ENCODE measurements around the gene SCG5. TPM values are rescaled to one million over a fixed set of nuclear protein-coding genes. Genes with fewer than 3 reads are reported as not detected.

Gene SCG5
- total and polyA plus RNA-seq, 10 of the 15 experiments (the other 5 are each of a cell fraction or from before 2014, with no cell fraction given): 0.13 to 0.62 (median 0.48) TPM

DNA sequence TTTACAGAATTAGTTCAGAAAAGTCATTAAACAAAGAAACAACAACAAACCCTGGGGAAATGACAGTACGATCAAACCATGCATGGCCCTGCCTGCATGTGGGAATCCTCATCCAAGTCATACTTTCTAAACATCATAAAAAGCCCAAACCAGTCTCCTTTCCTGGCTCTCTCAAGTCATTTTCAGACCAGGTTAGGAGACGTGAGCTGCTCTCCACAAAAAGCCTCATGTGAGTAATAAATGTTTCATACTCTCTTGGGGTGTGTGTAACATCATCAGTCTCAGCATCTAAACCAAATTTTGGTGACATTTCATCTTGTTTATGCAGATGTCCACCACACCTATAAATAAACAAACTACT lies 95.2 kb downstream of the SCG5 start:
- H3K9me3 ChIP-seq (replicated peaks; ENCODE audit: control insufficient read depth, insufficient read depth, low read length): no peaks in the 10 kb centered on the region
- H3K79me2 ChIP-seq (ENCODE audit: control insufficient read depth, insufficient read depth, low read length): no peaks in the 10 kb centered on the region
- POLR2A ChIA-PET: no interaction called here
- no TSS peak for BruUV-seq (replicated peaks)
- SMC1A ChIA-PET (ENCODE audit: uncharacterized antibody, unreplicated experiment): no interaction called here
- intact Hi-C loops (cut with micrococcal nuclease; ENCODE audit: unreplicated experiment) (no loop called here), in situ Hi-C loops (cut with MboI) (no loop called here)
- no peak overlapping the region for H3K27ac ChIP-seq (ENCODE audit: control insufficient read depth, insufficient read depth)
- RAD21 ChIA-PET (ENCODE audit: unreplicated experiment): no interaction called here
- CTCF ChIA-PET: interaction anchor here (1.2 kb wide), 1 partner anchor 9 kb away, joined by 3 read pairs; no protein-coding TSS in a partner anchor
- H3K4me3 ChIP-seq: no peak overlapping the region
- H3K4me2 ChIP-seq (ENCODE audit: control insufficient read depth, insufficient read depth): no peak overlapping the region
- no peak overlapping the region for H3K9ac ChIP-seq (ENCODE audit: control insufficient read depth, insufficient read depth, low read length)
- H3K36me3 ChIP-seq (ENCODE audit: control insufficient read depth in 2 of 2, insufficient read depth in 2 of 2, low read length in 1 of 2): no peaks in the 10 kb centered on the region
- WGBS (ENCODE audit: insufficient coverage, insufficient replicate concordance, low lambda C conversion rate, missing lambda C conversion rate): 36% methylated on average over 2 of the region's 2 CpGs
- H3K4me1 ChIP-seq (ENCODE audit: control insufficient read depth, insufficient read depth, low read length): no peaks in the 10 kb centered on the region
- peaks cover under 1 to 3% of the 10 kb centered on the region in 2 experiments; a peak in 1 of 4 replicates for H3K27me3 ChIP-seq (replicated peaks in 1 of 2; ENCODE audit: control insufficient read depth in 2 of 2, insufficient read depth in 2 of 2, low read length in 1 of 2)
- no peaks in the 10 kb centered on the region for H4K20me1 ChIP-seq (ENCODE audit: control insufficient read depth, insufficient read depth)
- ATAC-seq (no peak), FAIRE-seq (peak; percentile 49), DNase-seq (ENCODE audit: low read depth, low spot score) (no peak)
- H2AFZ ChIP-seq (ENCODE audit: control insufficient read depth, low read depth, low read length): no peak overlapping the region
- no peak for TF ChIP-seq TARDBP (IDR thresholded peaks at IDR 0.05; ENCODE audit: borderline replicate concordance)
- TF ChIP-seq, protein P1, sequence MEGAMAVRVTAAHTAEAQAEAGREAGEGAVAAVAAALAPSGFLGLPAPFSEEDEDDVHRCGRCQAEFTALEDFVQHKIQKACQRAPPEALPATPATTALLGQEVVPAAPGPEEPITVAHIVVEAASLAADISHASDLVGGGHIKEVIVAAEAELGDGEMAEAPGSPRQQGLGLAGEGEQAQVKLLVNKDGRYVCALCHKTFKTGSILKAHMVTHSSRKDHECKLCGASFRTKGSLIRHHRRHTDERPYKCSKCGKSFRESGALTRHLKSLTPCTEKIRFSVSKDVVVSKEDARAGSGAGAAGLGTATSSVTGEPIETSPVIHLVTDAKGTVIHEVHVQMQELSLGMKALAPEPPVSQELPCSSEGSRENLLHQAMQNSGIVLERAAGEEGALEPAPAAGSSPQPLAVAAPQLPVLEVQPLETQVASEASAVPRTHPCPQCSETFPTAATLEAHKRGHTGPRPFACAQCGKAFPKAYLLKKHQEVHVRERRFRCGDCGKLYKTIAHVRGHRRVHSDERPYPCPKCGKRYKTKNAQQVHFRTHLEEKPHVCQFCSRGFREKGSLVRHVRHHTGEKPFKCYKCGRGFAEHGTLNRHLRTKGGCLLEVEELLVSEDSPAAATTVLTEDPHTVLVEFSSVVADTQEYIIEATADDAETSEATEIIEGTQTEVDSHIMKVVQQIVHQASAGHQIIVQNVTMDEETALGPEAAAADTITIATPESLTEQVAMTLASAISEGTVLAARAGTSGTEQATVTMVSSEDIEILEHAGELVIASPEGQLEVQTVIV (IDR thresholded peaks at IDR 0.05; ENCODE audit: borderline replicate concordance, partially characterized antibody): no peak
- TF ChIP-seq NFIC (IDR thresholded peaks at IDR 0.05; ENCODE audit: low read depth, low read length): no peak
- no peak for TF ChIP-seq FOXK2 (IDR thresholded peaks at IDR 0.05)
- no peak for TF ChIP-seq TAF1 (IDR thresholded peaks at IDR 0.05; ENCODE audit: borderline replicate concordance, low read depth, low read length)
- TF ChIP-seq, protein P2, sequence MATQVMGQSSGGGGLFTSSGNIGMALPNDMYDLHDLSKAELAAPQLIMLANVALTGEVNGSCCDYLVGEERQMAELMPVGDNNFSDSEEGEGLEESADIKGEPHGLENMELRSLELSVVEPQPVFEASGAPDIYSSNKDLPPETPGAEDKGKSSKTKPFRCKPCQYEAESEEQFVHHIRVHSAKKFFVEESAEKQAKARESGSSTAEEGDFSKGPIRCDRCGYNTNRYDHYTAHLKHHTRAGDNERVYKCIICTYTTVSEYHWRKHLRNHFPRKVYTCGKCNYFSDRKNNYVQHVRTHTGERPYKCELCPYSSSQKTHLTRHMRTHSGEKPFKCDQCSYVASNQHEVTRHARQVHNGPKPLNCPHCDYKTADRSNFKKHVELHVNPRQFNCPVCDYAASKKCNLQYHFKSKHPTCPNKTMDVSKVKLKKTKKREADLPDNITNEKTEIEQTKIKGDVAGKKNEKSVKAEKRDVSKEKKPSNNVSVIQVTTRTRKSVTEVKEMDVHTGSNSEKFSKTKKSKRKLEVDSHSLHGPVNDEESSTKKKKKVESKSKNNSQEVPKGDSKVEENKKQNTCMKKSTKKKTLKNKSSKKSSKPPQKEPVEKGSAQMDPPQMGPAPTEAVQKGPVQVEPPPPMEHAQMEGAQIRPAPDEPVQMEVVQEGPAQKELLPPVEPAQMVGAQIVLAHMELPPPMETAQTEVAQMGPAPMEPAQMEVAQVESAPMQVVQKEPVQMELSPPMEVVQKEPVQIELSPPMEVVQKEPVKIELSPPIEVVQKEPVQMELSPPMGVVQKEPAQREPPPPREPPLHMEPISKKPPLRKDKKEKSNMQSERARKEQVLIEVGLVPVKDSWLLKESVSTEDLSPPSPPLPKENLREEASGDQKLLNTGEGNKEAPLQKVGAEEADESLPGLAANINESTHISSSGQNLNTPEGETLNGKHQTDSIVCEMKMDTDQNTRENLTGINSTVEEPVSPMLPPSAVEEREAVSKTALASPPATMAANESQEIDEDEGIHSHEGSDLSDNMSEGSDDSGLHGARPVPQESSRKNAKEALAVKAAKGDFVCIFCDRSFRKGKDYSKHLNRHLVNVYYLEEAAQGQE (IDR thresholded peaks at IDR 0.05; ENCODE audit: low read depth, low read length): no peak
- no peak for TF ChIP-seq ETV6 (conservative IDR thresholded peaks at IDR 0.05 in 1 of 2, IDR thresholded peaks at IDR 0.05 in 1 of 2; ENCODE audit: borderline replicate concordance in 1 of 2, low read depth in 1 of 2)
- no peak for TF ChIP-seq RBBP5 (conservative IDR thresholded peaks at IDR 0.05)
- no peak for TF ChIP-seq KLF5 (IDR thresholded peaks at IDR 0.05; ENCODE audit: partially characterized antibody)
- TF ChIP-seq PML (IDR thresholded peaks at IDR 0.05; ENCODE audit: low read length): no peak
- no peak for TF ChIP-seq RFX5 (IDR thresholded peaks at IDR 0.05; ENCODE audit: low read depth, low read length)
- TF ChIP-seq RB1 (IDR thresholded peaks at IDR 0.05; ENCODE audit: borderline replicate concordance): no peak
- no peak for TF ChIP-seq BACH1 (IDR thresholded peaks at IDR 0.05; ENCODE audit: borderline replicate concordance)
- no peak for TF ChIP-seq STAT3 (IDR thresholded peaks at IDR 0.05; ENCODE audit: low read depth, low read length)
- TF ChIP-seq, protein P3, sequence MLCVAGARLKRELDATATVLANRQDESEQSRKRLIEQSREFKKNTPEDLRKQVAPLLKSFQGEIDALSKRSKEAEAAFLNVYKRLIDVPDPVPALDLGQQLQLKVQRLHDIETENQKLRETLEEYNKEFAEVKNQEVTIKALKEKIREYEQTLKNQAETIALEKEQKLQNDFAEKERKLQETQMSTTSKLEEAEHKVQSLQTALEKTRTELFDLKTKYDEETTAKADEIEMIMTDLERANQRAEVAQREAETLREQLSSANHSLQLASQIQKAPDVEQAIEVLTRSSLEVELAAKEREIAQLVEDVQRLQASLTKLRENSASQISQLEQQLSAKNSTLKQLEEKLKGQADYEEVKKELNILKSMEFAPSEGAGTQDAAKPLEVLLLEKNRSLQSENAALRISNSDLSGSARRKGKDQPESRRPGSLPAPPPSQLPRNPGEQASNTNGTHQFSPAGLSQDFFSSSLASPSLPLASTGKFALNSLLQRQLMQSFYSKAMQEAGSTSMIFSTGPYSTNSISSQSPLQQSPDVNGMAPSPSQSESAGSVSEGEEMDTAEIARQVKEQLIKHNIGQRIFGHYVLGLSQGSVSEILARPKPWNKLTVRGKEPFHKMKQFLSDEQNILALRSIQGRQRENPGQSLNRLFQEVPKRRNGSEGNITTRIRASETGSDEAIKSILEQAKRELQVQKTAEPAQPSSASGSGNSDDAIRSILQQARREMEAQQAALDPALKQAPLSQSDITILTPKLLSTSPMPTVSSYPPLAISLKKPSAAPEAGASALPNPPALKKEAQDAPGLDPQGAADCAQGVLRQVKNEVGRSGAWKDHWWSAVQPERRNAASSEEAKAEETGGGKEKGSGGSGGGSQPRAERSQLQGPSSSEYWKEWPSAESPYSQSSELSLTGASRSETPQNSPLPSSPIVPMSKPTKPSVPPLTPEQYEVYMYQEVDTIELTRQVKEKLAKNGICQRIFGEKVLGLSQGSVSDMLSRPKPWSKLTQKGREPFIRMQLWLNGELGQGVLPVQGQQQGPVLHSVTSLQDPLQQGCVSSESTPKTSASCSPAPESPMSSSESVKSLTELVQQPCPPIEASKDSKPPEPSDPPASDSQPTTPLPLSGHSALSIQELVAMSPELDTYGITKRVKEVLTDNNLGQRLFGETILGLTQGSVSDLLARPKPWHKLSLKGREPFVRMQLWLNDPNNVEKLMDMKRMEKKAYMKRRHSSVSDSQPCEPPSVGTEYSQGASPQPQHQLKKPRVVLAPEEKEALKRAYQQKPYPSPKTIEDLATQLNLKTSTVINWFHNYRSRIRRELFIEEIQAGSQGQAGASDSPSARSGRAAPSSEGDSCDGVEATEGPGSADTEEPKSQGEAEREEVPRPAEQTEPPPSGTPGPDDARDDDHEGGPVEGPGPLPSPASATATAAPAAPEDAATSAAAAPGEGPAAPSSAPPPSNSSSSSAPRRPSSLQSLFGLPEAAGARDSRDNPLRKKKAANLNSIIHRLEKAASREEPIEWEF (IDR thresholded peaks at IDR 0.05; ENCODE audit: insufficient replicate concordance, low read depth, low read length): no peak
